Prostate gland (tissue), 2 donors: ENCODE data around the gene MRM3. TPM values are rescaled to one million over a fixed set of nuclear protein-coding genes. Genes with fewer than 3 reads are reported as not detected.
"Not testable (repeated sequence)": the region's sequence is repeated elsewhere in the genome, so short reads cannot be mapped to it uniquely, and the experiment has no call there.

ENCODE experiments used
- DNase-seq: peaks from one replicate; pipeline ENCODE4 v3.0.0-alpha.2; 2019; ENCODE audit warnings: low spot score
- H3K27ac ChIP-seq, 2 donors: fragments of 200-600 bp; sonication (generic); 2 replicates each; pipeline ENCODE4 v1.5.1; 2017 to 2019
- H3K27me3 ChIP-seq: fragments of 200-600 bp; sonication (generic); replicated peaks from 2 replicates; pipeline ENCODE4 v1.5.1; 2019; ENCODE audit not compliant: insufficient read depth
- H3K36me3 ChIP-seq, 2 donors: fragments of 200-600 bp; sonication (generic); 1 replicate in 1 of 2; 2 replicates in 1 of 2; pipeline versions ENCODE4 v1.5.1 to v1.8.1; 2017 to 2019
- H3K4me1 ChIP-seq: fragments of 200-600 bp; sonication (generic); replicated peaks from 2 replicates; pipeline ENCODE4 v1.5.1; 2019
- H3K4me3 ChIP-seq, 2 donors: fragments of 200-600 bp; sonication (generic); 2 replicates each; pipeline ENCODE4 v1.5.1; 2017 to 2019
- H3K9me3 ChIP-seq: fragments of 200-600 bp; sonication (generic); 2 replicates; pipeline ENCODE4 v1.5.1; 2017
- POLR2A ChIP-seq: fragments of 450-650 bp; IDR thresholded peaks from one replicate; pipeline ENCODE4 v1.6.1; 2016; ENCODE audit warnings: antibody characterized with exemption, mild to moderate bottlenecking
- POLR2AphosphoS5 ChIP-seq: sonication (generic); formaldehyde crosslinking; IDR thresholded peaks from one replicate; pipeline ENCODE4 v1.6.1; 2017; ENCODE audit warnings: antibody characterized with exemption
- WGBS: methylation state at CpG from one replicate; pipeline ENCODE4 v1.1.5; 2018; 5-methylcytosine and 5-hydroxymethylcytosine counted together
- intact Hi-C: fragments of 100-400 bp; cut with DNase I; formaldehyde crosslinking; loops from one replicate; pipeline ENCODE4 v1.14.2; 2022
- total RNA-seq, 2 donors: library from RNA; depleted of rRNA; stranded (reverse); fragments of >200 nt; gene quantifications; one replicate each; pipeline ENCODE4 v1.1.0, GENCODE V29; 2016
- TF ChIP-seq, protein P1 (sequence below), 4 experiments: fragments of 200-600 bp in 2 of 4; fragments of 450-650 bp in 2 of 4; sonication (generic) in 2 of 4; IDR thresholded peaks; 1 replicate in 3 of 4; 2 replicates in 1 of 4; pipeline ENCODE4 v1.5.1; 2016 to 2019; ENCODE audit warnings: antibody characterized with exemption in 4 of 4, mild to moderate bottlenecking in 2 of 4, moderate library complexity in 2 of 4

MRM3 gene
- total RNA-seq, 2 donors from 2014 or later: 15.1 to 22.3 TPM

DNA sequence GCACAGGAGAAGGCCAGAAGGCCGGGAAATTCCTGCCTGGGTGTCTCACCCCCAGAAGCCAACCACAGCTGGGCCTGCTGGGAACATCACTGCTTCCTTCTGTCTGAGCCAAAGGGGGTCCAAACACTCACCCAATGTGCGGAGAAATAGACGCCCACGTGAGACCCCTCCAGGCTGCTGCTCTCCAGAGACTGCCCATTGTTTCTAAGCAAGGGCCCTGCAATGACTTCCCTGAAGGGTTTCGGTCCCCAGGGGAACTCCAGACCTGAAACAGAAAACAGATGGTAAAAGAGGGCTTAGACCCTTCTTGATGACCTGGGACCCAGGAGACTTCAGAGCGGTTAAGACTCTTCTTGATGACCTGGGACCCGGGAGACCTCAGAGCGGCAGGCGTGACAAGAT, 41.3 kb downstream of the MRM3 start:
- Histone ChIP-seq H3K9me3 (no peaks in the 10 kb centered on the region), H3K27ac (no peak overlapping the region), H3K27me3 (no peaks in the 10 kb centered on the region), H3K4me3 (no peak overlapping the region), H3K36me3 (no peaks in the 10 kb centered on the region), H3K4me1 (no peaks in the 10 kb centered on the region)
- intact Hi-C loops: no loop called here
- 91% methylated on average over 9 of the region's 9 CpGs for WGBS
- DNase-seq: no peak
- TF ChIP-seq, protein P1, sequence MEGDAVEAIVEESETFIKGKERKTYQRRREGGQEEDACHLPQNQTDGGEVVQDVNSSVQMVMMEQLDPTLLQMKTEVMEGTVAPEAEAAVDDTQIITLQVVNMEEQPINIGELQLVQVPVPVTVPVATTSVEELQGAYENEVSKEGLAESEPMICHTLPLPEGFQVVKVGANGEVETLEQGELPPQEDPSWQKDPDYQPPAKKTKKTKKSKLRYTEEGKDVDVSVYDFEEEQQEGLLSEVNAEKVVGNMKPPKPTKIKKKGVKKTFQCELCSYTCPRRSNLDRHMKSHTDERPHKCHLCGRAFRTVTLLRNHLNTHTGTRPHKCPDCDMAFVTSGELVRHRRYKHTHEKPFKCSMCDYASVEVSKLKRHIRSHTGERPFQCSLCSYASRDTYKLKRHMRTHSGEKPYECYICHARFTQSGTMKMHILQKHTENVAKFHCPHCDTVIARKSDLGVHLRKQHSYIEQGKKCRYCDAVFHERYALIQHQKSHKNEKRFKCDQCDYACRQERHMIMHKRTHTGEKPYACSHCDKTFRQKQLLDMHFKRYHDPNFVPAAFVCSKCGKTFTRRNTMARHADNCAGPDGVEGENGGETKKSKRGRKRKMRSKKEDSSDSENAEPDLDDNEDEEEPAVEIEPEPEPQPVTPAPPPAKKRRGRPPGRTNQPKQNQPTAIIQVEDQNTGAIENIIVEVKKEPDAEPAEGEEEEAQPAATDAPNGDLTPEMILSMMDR (IDR thresholded peaks at IDR 0.05): no peak
- TF ChIP-seq POLR2A: no peak
- no peak for TF ChIP-seq POLR2AphosphoS5

DNA sequence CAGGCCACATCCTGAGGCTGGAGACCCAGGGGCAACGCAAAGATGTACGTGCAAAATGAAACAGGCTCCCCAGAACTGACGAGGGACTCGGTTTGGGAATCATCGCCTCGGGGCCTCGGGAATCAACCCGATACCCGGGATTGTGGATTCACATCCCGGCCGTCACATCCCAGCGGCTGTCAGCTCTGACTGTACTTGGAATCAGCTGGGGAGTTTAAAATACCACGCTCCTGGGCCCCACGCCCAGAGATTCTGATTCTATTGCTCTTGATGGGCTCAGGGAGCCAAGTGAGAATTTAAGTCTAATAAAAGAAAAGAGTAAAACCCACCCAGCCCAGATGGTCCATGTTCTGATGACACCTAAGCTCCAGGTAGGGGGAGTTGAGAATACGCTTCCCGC, 42.2 kb downstream of the MRM3 start:
- TF ChIP-seq POLR2AphosphoS5 (no peak), POLR2A (no peak)
- TF ChIP-seq, protein P1 (IDR thresholded peaks at IDR 0.05): no peak

DNA sequence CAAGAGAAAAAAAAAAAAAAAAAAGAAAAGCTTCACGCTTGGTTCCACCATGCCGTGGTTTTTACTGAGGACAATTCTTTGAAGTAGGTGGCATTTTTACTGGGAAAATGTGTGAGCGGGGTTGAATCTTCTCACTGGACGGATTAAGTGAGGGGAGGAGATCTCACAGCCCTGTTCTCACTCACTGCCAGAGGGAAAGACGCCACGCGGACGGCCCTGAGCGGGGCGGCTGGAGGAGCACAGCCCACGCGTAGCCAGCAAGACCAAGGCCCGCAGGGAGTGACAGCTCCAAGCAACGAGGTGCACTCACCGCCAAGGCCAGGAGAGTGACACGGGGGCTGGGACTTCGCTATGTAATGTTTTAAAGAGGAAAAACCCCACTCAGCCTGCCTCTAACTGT, 43.1 kb downstream of the MRM3 start:
- WGBS: 80% methylated on average over 17 of the region's 17 CpGs
- no peak overlapping the region for H3K4me3 ChIP-seq
- no peaks in the 10 kb centered on the region for H3K36me3 ChIP-seq
- no peaks in the 10 kb centered on the region for H3K9me3 ChIP-seq
- H3K27me3 ChIP-seq: no peaks in the 10 kb centered on the region
- intact Hi-C loops: no loop called here
- TF ChIP-seq POLR2A: no peak
- TF ChIP-seq, protein P1 (IDR thresholded peaks at IDR 0.05): no peak
- TF ChIP-seq POLR2AphosphoS5: no peak
- H3K27ac ChIP-seq: no peak overlapping the region
- no peak for DNase-seq
- H3K4me1 ChIP-seq: no peaks in the 10 kb centered on the region

More for the DNA sequence above, 42.2 kb downstream of the MRM3 start:
- no peak for DNase-seq
- H3K4me1 ChIP-seq: no peaks in the 10 kb centered on the region
- intact Hi-C loops: no loop called here
- H3K27me3 ChIP-seq: no peaks in the 10 kb centered on the region
- H3K27ac ChIP-seq: no peak overlapping the region
- 90% methylated on average over 16 of the region's 16 CpGs for WGBS
- no peaks in the 10 kb centered on the region for H3K36me3 ChIP-seq
- H3K4me3 ChIP-seq: no peak overlapping the region
- no peaks in the 10 kb centered on the region for H3K9me3 ChIP-seq

DNA sequence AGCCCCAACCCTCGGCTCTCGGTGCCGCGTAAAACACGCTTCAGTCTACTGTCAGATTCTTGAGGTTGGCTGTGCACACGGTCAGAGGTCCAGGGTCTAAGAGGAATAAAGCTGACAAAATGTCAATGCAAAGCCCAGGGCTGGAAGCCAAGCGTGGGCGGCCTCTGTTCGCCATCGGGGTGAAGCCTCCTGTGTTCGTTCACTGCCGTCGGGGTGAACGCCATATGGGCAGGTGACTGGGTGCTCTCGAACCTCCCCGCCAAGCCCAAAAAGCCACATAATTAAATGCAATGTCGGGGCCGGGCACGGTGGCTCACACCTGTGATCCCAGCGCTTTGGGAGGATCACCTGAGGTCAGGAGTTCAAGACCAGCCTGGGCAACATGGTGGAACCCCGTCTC, 44.6 kb downstream of the MRM3 start:
- DNase-seq: no peak
- WGBS: 86% methylated on average over 21 of the region's 21 CpGs
- TF ChIP-seq POLR2AphosphoS5: no peak
- no peaks in the 10 kb centered on the region for H3K36me3 ChIP-seq
- no peaks in the 10 kb centered on the region for H3K27me3 ChIP-seq
- H3K4me1 ChIP-seq: no peaks in the 10 kb centered on the region
- intact Hi-C loops: no loop called here
- no peak overlapping the region for H3K4me3 ChIP-seq
- no peak overlapping the region for H3K27ac ChIP-seq
- H3K9me3 ChIP-seq: no peaks in the 10 kb centered on the region

DNA sequence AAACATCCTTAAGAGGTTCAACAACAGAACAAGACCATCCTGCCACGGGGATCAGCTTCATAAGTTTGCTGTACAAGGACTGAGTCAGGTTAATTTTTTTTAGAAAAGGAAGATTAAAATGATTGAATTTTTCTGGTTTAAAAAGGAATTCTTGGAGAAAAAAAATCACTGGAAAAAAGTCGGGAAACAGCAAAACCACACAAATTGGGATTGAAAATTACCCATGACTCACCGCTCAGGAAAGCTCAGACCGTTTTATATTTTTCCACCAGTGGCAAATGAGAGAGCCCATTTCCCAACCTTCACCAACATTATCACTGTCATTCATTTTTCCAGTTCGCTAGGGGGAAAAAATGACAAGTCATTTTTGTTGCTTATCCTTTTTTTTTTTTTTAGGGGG, 46.6 kb downstream of the MRM3 start:
- WGBS: 94% methylated on average over 5 of the region's 5 CpGs
- Histone ChIP-seq H3K4me3 (no peak overlapping the region), H3K36me3 (no peaks in the 10 kb centered on the region), H3K4me1 (no peaks in the 10 kb centered on the region), H3K27me3 (no peaks in the 10 kb centered on the region), H3K9me3 (no peaks in the 10 kb centered on the region), H3K27ac (no peak overlapping the region)
- TF ChIP-seq POLR2AphosphoS5 (no peak), POLR2A (no peak)
- TF ChIP-seq, protein P1 (IDR thresholded peaks at IDR 0.05): no peak
- DNase-seq: no peak
- intact Hi-C loops: no loop called here

DNA sequence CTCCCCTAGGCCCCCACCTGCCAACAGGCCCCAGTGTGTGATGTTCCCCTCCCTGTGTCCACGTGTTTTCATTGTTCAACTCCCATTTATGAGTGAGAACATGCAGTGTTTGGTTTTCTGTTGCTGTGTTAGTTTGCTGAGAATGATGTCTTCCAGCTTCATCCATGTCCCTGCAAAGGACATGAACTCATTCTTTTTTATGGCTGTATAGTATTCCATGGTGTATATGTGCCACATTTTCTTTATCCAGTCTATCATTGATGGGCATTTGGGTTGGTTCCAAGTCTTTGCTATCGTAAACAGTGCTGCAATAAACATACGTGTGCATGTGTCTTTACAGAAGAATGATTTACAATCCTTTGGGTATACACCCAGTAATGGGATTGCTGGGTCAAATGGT, 47.5 kb downstream of the MRM3 start:
- H3K36me3 ChIP-seq, H3K4me3 ChIP-seq, H3K9me3 ChIP-seq, H3K27ac ChIP-seq, H3K4me1 ChIP-seq, H3K27me3 ChIP-seq, intact Hi-C loops, DNase-seq: not testable (repeated sequence)
- WGBS: 67% methylated on average over 3 of the region's 3 CpGs
